B cell (primary cell): ENCODE data around the gene ZNF701. TPM values are rescaled to one million over a fixed set of nuclear protein-coding genes. Genes with fewer than 3 reads are reported as not detected.
"Not testable (repeated sequence)": the region's sequence is repeated elsewhere in the genome, so short reads cannot be mapped to it uniquely, and the experiment has no call there.

ENCODE experiments used
- ATAC-seq: fragments of 200-7000 bp; cut with Tn5 transposase; one replicate; pipeline ENCODE4 v1.10.0; 2021; ENCODE audit warnings: low read depth, mild to moderate bottlenecking, moderate number of reproducible peaks, moderate library complexity
- CTCF ChIA-PET: fragments of 350-600 bp; sonication (Branson Sonifier 250); formaldehyde crosslinking; loops from one replicate; lab custom pipeline; 2021; ENCODE audit warnings: antibody characterized with exemption, inconsistent platforms; lab: Charles Lee
- POLR2A ChIA-PET: fragments of 350-600 bp; sonication (Branson Sonifier 250); formaldehyde crosslinking; loops from one replicate; lab custom pipeline; 2021; ENCODE audit warnings: antibody characterized with exemption; lab: Charles Lee
- DNase-seq: peaks from one replicate; pipeline ENCODE4 v3.0.0; 2013
- H2AFZ ChIP-seq: 2 replicates; pipeline ENCODE4 v1.6.1; 2012; ENCODE audit warnings: mild to moderate bottlenecking, low read depth, low read length; ENCODE audit not compliant: insufficient read depth, poor library complexity, severe bottlenecking
- H3K27ac ChIP-seq, 2 donors: 1 replicate in 1 of 2; 2 replicates in 1 of 2; pipeline ENCODE4 v1.5.1; 2012 to 2013; ENCODE audit warnings: low read length in 2 of 2, mild to moderate bottlenecking in 2 of 2, moderate library complexity in 1 of 2
- H3K27me3 ChIP-seq, 4 experiments: fragments of 200-600 bp in 1 of 4; sonication (generic) in 1 of 4; replicated peaks in 1 of 4; 1 replicate in 2 of 4; 2 replicates in 2 of 4; pipeline versions ENCODE4 v1.6.1 to v1.7.0; 2013 to 2016; ENCODE audit warnings: low read length in 3 of 4, mild to moderate bottlenecking in 2 of 4, mixed read lengths in 1 of 4, moderate library complexity in 1 of 4; ENCODE audit not compliant: insufficient read depth in 4 of 4, control insufficient read depth in 3 of 4; ENCODE audit errors: control extremely low read depth in 1 of 4
- H3K36me3 ChIP-seq, 2 experiments: replicated peaks in 1 of 2; 1 replicate in 1 of 2; 2 replicates in 1 of 2; pipeline versions ENCODE4 v1.6.1 to v1.7.1; 2013; ENCODE audit warnings: low read length in 1 of 2; ENCODE audit not compliant: insufficient read depth in 2 of 2, control insufficient read depth in 1 of 2; ENCODE audit errors: control extremely low read depth in 1 of 2, extremely low read depth in 1 of 2
- H3K4me1 ChIP-seq, 2 donors: fragments of 200-600 bp in 1 of 2; sonication (generic) in 1 of 2; 1 replicate in 1 of 2; 2 replicates in 1 of 2; pipeline versions ENCODE4 v1.5.1 to v1.6.1; 2013 to 2017; ENCODE audit warnings: low read length in 2 of 2; ENCODE audit not compliant: control insufficient read depth in 2 of 2, insufficient read depth in 2 of 2
- H3K4me2 ChIP-seq: replicated peaks from 2 replicates; pipeline ENCODE3; 2012; ENCODE audit warnings: mild to moderate bottlenecking, low read depth, low read length; ENCODE audit not compliant: poor library complexity, severe bottlenecking
- H3K4me3 ChIP-seq, 5 experiments: fragments of 200-600 bp in 1 of 5; sonication (generic) in 1 of 5; 1 replicate in 3 of 5; 2 replicates in 2 of 5; pipeline versions ENCODE4 v1.5.1 to v1.7.0; 2011 to 2016; ENCODE audit warnings: low read length in 4 of 5, mild to moderate bottlenecking in 4 of 5, low read depth in 2 of 5, control low read depth in 1 of 5, moderate library complexity in 1 of 5; ENCODE audit not compliant: insufficient read depth in 1 of 5; ENCODE audit errors: control extremely low read depth in 1 of 5, extremely low read depth in 1 of 5
- H3K79me2 ChIP-seq: fragments of 200-600 bp; sonication (generic); one replicate; pipeline ENCODE4 v1.6.0; 2016; ENCODE audit warnings: low read length; ENCODE audit not compliant: control insufficient read depth, insufficient read depth
- H3K9ac ChIP-seq: fragments of 200-600 bp; sonication (generic); 2 replicates; pipeline ENCODE4 v1.6.1; 2017; ENCODE audit warnings: mild to moderate bottlenecking, low read length, moderate library complexity
- H3K9me3 ChIP-seq, 3 donors: one replicate each; pipeline versions ENCODE4 v1.6.1 to v1.7.1; 2013; ENCODE audit warnings: low read length in 2 of 3; ENCODE audit not compliant: control insufficient read depth in 2 of 3, insufficient read depth in 1 of 3; ENCODE audit errors: control extremely low read depth in 1 of 3
- H4K20me1 ChIP-seq: 2 replicates; pipeline ENCODE4 v1.6.0; 2012; ENCODE audit warnings: mild to moderate bottlenecking, low read length; ENCODE audit not compliant: insufficient read depth, control insufficient read depth, poor library complexity, severe bottlenecking
- H3K27ac Mint-ChIP-seq: one replicate; pipeline ENCODE4 v1.8.0; 2021; ENCODE audit warnings: mixed read lengths
- H3K27me3 Mint-ChIP-seq: one replicate; pipeline ENCODE4 v1.8.0; 2021; ENCODE audit warnings: mixed read lengths
- H3K4me1 Mint-ChIP-seq: one replicate; pipeline ENCODE4 v1.8.0; 2021; ENCODE audit warnings: mixed read lengths
- H3K4me3 Mint-ChIP-seq: one replicate; pipeline ENCODE4 v1.8.0; 2021; ENCODE audit warnings: mixed read lengths
- H3K9me3 Mint-ChIP-seq: one replicate; pipeline ENCODE4 v1.8.0; 2022; ENCODE audit warnings: mixed read lengths; ENCODE audit not compliant: insufficient read depth
- CTCF ChIP-seq: fragments of 200-600 bp; IDR thresholded peaks from one replicate; pipeline ENCODE4 v1.8.0; 2022; ENCODE audit warnings: antibody characterized with exemption, mild to moderate bottlenecking
- EZH2 ChIP-seq: IDR thresholded peaks from 2 replicates; pipeline ENCODE4 v1.6.1; 2012; ENCODE audit warnings: borderline replicate concordance, low read depth, mild to moderate bottlenecking, moderate library complexity, low read length; ENCODE audit not compliant: insufficient read depth, poor library complexity, severe bottlenecking
- WGBS: methylation state at CpG from one replicate; pipeline ENCODE4 v1.1.5; 2013; ENCODE audit warnings: missing lambda C conversion rate; ENCODE audit not compliant: insufficient coverage; 5-methylcytosine and 5-hydroxymethylcytosine counted together
- intact Hi-C: fragments of 100-400 bp; cut with micrococcal nuclease; formaldehyde crosslinking; loops from one replicate; pipeline ENCODE4 v1.10.0; 2022
- polyA plus RNA-seq: library from polyadenylated mRNA; depleted of rRNA; stranded (reverse); fragments of >200 nt; gene quantifications from 2 replicates; pipeline ENCODE4 v1.2.3, GENCODE V29; 2012
- total RNA-seq, 2 donors: library from RNA; stranded (reverse); fragments of 120-200 nt in 1 of 2; gene quantifications; 1 replicate in 1 of 2; 2 replicates in 1 of 2; pipeline versions ENCODE4 v1.2.3 to v1.2.4, GENCODE V29; 2013 to 2022

The ZNF701 gene
- total and polyA plus RNA-seq, 2 donors (not counting 1 experiment from before 2014, with no cell fraction given) = 13.0 to 49.2 TPM

- Histone ChIP-seq H3K79me2 (peaks cover 41% of the 10 kb centered on the region), H3K4me3 (no peak overlapping the region), H3K9me3 (peaks cover 0 to 20% (median 0%) of the 10 kb centered on the region in 3 donors), H3K4me2 (no peak overlapping the region), H3K36me3 (peaks cover 0 to 4% of the 10 kb centered on the region in 2 experiments), H4K20me1 (no peaks in the 10 kb centered on the region), H3K4me1 (peaks cover 2 to 18% of the 10 kb centered on the region in 2 donors), H3K27me3 (no peaks in the 10 kb centered on the region), H2AFZ (no peak overlapping the region), H3K9ac (no peak overlapping the region), H3K27ac (no peak overlapping the region)
- DNase-seq (no peak), ATAC-seq (no peak)
- intact Hi-C loops = loop anchor here (2.0 kb wide), 1 partner anchor 67 kb away; no protein-coding TSS in a partner anchor
- peak overlapping the region; percentile 52 for H3K4me3 Mint-ChIP-seq
- ChIA-PET CTCF (no interaction called here), POLR2A (interaction anchor here (0.7 kb wide), 1 partner anchor 446 kb away, joined by 6 read pairs; no protein-coding TSS in a partner anchor)
- no peaks in the 10 kb centered on the region for H3K9me3 Mint-ChIP-seq
- H3K27me3 Mint-ChIP-seq = no peaks in the 10 kb centered on the region
- peaks cover 33% of the 10 kb centered on the region for H3K4me1 Mint-ChIP-seq
- no CpG with 5 or more reads among the region's 5 CpGs for WGBS
- no peak overlapping the region for H3K27ac Mint-ChIP-seq
- no peak for TF ChIP-seq CTCF
- TF ChIP-seq EZH2 = no peak
Measured at GRCh38 chr19:52533901-52534300, 36.2 kb upstream of the ZNF701 start.

GRCh38 chr19:52535385-52535770, 34.7 kb upstream of the ZNF701 start:
- POLR2A ChIA-PET, CTCF ChIA-PET: not testable (repeated sequence)

More at GRCh38 chr19:52535385-52535770, 34.7 kb upstream of the ZNF701 start:
- Histone ChIP-seq H3K4me1 (peaks cover 2 to 18% of the 10 kb centered on the region in 2 donors), H2AFZ (peak overlapping the region; percentile 85), H3K9ac (peak overlapping the region; percentile 74), H3K79me2 (peaks cover 42% of the 10 kb centered on the region), H3K4me3 (peak overlapping the region in 4 of 5 experiments; percentile 75 to 86 (median 80)), H3K9me3 (peaks cover 0 to 18% (median 0%) of the 10 kb centered on the region in 3 donors), H3K4me2 (peak overlapping the region; percentile 67)
- DNase-seq, H3K9me3 Mint-ChIP-seq, H3K27me3 Mint-ChIP-seq, H4K20me1 ChIP-seq, H3K27me3 ChIP-seq, H3K36me3 ChIP-seq, H3K27ac ChIP-seq: not testable (repeated sequence)
- intact Hi-C loops = loop anchor here (1.0 to 5.0 kb wide), 4 partner anchors 8 to 393 kb away; partner anchors contain the start of genes ZNF808 and ZNF83
- peak overlapping the region; percentile 90 for H3K27ac Mint-ChIP-seq
- peak overlapping the region; percentile 95 for H3K4me3 Mint-ChIP-seq
- peak; percentile 4 for ATAC-seq
- peaks cover 30% of the 10 kb centered on the region for H3K4me1 Mint-ChIP-seq
- 5% methylated on average over 15 of the region's 15 CpGs for WGBS
